HUDEP-2 (cell line): ENCODE data around the gene PPARA.
A peak's percentile ranks its signal among the peaks of the same experiment; 100 is the strongest.

Source experiments
- DNase-seq, 76 experiments: peaks; one replicate each; lab custom pipeline; 2025; ENCODE audit not compliant: unreplicated experiment in 76 of 76; lab: John Stamatoyannopoulos, UW

The PPARA gene

DNA sequence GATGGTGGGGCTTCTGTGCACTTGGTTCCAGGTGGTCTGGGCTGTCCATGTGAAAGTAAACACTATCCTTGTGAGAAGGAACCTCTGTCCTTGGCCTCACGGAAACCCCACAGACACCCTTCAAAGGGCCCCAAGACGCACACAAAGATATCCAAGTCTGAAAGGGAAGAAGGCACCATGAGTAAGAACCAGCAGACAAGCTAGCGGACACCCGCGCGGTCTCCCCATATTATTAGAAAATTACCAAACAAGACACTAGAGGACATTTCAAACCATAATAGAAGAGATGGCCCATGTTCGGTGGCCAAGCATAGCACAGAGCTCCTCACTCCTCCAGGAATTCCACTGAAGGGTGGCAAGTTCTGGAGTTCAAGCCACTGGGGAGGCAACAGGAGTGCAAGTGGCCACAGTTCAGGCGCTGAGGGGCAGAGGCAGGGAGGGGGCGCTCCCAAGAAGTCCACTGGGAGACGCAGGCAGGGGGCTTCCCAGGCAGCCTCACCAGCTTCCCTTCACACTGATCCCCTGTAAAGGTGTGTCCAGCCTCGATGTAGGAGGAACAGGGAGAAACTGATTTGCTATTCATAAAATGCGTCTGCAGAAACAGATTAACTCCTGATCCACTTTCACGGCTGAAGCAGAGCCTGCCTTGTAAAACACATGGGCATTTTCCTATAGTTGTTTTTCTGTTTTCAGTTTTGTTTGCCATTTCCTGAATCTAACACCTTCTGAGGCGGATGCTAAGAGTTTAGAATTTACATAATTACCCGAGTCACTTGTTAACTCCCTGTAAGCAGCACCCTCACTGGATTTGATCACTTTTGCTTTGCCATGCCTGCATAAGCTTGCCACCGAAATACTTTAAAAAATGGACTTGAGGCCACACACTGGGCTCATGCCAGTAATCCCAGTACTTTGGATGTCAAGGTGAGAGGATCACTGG, 9.1 kb upstream of the PPARA start:
- DNase-seq: no peak

GRCh38 chr22:46142548-46143490, 7.5 kb upstream of the PPARA start:
- no peak for DNase-seq

DNA sequence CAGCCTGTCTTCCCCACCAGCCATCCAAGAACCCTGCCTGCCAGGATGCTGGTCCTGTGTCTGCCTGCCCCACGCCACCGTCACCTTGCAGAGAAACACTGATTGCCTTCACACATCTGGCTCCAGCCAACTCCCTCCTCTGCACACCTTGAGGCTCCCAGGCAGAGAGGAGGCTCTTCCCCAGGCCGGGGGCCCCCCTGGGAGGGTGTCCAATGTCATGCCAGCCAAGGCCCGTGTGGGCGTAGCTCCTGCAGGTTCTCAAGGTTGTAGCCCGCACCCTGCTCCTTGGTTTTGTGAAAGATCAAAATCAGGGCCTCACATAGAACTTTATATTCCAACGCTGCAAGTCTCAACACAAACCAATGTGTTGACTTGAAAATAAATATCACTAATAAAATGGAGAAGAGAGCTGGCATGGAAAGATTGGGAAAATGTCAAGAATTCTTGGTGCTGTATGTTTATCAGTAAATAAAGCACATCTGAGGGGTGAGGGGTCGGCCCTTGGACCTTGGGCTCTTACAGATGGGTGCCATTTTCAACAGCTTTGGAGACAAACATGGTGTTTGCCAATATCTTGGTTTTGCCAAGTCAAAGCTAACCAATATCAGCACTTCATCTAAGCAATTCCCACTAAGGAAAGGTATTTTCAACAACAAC, 6.7 kb upstream of the PPARA start:
- no peak for DNase-seq

DNA sequence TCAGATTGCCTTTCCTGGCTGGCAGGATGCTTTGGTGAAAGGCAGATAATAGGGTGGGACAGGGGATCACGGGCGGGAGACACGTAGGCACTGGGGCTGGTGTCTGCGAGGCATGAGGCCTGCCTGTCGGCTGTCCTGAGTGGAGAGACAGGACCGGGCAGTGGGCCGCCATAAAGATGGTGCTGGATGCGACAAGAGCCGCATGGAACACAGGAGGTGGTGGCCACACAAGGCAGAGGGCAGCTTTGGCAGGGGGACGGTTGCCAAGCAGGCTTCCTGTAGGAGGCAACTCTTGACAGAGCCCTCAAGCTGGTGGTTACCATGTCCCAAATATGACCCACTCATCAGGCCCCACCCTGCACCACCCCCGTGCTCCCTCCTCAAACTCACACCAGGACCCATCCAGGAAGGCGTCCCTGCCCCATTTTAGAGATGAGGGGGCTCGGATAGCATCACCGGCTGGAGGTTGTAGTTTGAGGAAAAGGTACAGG, 4.9 kb upstream of the PPARA start:
- no peak for DNase-seq

DNA sequence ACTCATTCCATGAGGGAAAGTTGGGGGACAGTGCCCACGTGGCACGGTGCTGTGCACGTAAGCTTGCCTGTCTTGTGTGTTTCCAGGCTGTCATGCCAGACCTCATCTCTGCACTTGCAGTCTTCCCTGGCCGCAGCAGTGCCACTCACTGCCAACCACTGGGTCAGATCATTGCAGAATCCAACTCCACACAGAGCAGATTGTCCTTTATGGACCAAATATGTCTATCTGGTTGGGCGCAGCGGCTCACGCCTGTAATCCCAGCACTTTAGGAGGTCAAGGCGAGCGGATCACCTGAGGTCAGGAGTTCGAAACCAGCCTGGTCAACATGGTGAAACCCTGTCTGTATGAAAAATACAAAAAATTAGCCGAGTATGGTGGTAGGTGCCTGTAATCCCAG, 4.4 kb upstream of the PPARA start:
- DNase-seq: no peak

GRCh38 chr22:46146329-46146728, 4.0 kb upstream of the PPARA start:
- no peak for DNase-seq

DNA sequence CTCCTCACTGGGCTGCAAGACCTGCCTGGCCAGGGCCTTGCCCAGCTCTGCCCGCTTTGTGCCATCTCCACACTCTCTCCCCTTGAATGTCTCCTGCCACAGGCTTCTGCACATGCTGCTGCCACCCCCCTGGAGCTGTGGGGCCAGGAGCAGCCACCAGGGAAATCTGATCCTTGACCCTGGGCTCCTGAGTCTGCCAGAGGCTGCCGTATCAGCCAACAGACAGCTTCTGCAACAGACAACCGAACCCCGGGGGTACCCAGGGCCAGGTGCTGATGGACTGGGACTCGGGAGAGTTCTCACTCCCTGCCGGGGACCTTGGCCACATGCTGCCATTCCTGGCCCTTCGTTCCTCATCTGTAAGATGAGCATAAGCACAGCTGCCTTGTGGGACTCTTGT, 3.3 kb upstream of the PPARA start:
- DNase-seq: no peak

- no peak for DNase-seq
These were observed 2.7 kb upstream of the PPARA start for GRCh38 chr22:46147471-46148267.

DNA sequence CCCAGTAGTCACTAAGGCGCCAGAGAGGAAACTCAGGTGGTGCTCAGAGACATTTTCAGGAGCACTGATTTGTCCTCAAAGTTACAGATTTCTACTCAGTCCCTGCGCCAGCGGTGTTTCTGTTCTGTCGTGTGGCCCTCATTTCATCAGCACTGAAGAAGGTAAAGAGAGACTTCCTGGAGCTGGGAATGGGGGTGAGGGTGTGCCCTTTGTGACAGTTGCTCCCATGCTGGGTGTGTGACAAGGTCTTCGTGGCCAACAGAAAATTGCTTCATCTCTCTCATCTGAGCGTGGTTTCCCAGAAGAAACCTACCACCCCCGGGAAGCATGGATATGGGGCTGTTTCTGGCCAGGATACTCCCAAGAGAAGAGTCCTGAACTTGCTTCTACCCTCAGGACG, 2.0 kb upstream of the PPARA start:
- no peak for DNase-seq

DNA sequence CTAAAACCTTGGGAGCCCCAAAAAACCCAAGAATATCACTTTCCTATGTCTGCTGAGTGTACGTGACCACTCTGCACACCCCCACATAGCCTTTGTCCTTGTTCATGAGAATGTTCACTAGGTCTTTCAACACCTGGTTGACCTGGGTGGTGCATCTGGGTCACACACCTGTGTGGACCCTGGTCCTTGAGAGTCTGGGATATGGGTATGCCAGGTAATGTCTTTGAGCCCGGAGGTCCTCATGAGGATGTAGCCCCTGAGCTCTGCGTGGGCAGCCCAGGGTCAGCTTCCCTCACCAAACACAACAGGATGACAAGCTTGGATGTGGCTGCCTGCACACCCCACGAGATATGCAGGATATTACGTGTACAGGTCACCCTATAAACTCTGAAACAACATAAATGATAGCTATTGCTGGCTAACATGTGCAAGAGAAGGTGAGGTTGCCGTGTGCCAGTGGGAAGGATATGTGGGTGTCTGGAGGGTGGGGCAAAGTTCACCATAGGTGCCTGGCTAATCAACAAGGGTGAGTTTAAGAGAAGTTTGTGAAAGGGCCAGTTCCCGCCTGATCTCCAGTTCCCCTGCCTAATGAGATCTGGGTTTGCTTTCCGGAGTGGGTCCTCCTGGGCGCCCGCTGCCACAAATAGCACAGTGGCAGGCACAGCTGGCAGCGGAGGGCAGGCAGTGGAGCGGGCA, 1.4 kb upstream of the PPARA start:
- no peak for DNase-seq

DNA sequence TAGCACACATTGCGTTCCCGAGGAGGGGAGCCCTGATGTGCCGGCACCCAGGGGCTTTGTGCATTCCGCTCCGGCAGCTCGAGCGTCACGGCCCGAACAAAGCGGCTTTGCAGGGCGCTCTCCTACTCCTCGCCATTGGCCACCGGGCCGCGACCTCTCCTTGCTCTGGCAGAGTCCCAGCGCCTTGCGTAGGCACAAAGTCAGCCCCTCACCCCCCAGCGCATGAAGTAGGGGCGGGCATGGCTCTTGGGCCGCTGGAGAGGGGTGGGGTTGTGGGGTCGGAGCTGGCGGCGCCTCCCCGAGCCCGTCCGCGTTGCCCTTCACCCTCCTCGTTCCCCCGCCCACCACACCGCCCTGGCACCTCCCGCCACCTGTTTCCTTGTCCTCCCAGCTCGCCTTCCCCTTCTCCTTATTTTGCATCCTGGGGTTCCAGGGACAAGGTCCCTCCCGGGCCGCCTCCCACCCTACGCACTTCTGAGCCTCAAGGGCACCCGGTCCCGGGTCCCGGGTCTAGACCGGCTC, 753 bp upstream of the PPARA start:
- DNase-seq: peak in 15 of 76 experiments; percentile 16 to 61 (median 29)

DNA sequence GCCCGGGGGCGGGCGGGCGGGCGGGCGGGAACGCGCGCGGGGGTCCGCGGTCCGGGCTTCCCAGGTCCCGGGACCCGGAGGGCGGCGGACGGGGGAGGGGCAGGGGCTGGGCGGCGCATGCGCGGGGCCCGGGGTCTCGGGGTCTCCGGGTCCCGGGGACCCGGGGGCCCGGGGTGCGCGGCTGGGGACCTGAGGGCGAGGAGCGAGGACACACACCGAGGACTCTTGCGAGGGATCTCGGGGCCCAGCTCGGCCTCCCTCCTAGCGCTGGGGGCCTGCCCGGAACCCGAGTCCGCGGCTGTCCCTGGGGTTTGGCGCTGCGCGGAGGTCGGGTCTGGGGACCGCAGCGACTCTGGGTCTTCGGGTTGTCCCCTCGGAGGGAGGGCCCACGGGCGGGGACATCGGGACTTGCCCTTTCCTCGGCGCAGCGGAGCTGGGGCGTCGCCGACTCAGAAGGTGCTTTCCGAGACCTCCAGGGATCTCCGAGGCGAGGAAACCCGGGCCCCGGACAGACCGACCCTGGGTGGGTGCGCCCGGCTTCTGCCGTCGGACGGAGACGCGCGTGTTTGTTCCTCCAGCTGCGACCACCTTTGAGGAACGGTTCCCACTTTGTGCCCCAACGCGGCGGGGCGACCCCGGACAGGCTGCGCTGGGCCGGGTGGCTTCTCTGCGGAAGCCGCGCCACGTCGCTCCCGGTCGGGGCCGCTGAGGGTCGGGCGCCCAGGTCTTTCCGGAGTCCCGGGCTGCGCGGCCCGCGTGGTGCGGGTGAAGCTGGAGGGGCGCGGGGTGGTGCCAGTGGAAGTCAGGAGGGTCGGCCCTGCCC, 540 bp downstream of the PPARA start:
- peak in 32 of 76 experiments; percentile 16 to 52 (median 28) for DNase-seq

DNA sequence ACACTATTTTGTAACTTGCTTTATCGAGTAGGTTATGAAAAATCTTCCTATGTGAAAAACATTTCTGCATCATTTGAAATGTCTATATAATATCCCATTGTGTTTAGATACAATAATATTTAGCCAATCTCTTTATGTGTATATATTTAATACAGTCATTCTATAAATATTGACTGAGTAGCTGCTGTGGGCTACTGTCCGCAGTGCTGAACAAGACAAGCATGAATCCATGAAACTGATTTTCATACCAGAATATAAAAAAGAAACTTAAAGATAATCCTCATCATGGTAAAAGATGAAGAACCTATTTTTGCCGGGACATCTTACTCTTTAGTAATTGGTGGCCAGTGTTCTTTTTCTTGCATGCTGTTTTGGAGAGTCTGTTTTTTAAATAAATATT, 3.6 kb downstream of the PPARA start:
- no peak for DNase-seq

- DNase-seq: no peak
These were observed 5.7 kb downstream of the PPARA start for GRCh38 chr22:46156031-46156430.

DNA sequence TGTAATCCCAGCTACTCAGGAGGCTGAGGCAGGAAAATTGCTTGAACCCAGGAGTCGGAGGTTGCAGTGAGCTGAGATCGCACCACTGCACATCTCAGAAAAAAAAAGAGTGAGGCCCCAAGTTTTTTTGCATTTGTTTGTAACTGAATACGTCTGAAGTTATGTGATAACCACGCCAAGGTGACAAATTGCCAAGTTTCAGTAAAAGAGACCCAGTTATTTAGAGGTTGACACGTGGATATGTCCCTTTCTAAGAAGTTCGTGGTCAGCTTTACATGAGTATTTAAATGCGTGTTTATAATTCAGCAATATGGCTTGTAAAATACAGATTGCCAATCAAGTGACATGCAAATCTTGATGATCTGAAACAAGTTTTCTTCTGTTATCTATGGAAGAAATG, 8.0 kb downstream of the PPARA start:
- DNase-seq: peak in 1 of 76 experiments; percentile 10

DNA sequence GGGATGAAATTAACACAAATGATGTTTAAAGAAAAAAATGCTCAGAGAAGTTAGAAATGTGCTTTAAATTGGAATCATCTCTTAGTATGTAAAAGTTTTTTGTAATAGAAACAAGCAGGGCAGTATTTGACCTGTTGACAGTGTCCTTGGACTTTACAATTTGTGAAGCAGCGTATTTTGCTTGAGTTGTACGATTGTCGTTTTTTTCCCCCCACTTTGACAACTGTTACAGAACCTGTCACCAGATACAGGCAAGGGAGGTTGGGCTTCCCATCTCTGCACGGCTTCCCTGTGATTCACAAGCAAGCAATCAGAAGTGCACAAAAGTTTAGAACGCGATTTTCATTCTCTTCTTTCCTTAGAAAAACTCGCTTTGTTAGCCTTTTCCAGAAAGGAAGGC, 8.9 kb downstream of the PPARA start:
- DNase-seq: no peak

DNA sequence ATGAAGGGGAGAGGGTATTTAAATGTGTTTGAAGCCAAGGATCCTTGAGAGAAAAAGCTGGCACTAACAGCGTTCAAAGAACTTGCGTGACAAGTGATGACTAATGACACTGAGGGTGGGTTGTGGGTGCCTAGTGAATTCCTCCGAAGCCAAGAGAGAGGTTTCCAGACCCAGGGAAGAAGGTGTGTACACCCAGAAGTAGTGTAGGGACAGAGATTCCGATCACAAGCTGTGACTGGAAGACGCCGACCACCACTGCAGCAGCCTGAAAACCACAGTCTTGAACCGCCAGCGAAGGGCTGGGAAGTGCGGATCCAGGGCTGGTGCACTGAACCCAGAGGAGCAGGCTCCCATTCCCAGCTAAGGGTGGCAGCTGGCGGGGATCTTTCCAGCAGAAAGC, 9.5 kb downstream of the PPARA start:
- DNase-seq: no peak

DNA sequence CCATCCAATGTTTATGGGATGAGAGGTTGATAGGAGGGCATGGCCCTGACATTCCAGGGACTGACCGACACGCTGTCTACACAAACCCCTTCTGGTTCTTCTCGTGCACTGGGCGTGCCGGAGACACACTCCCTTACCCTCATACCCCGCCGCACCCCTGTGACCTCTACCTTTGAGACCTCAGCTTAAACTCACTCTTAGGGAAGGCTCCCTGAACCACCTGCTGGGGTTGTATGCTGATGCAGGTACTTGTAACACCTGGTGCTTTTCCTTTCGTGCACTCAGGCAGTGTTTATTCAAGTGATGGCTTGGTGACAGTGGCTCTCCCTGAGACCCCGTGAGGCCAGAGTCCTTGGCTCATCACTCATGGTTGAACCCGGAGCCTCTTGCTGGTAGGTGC, 12.0 kb downstream of the PPARA start:
- DNase-seq: no peak
